ENCODE measurements around the gene FASTKD2. TPM values are rescaled to one million over a fixed set of nuclear protein-coding genes. Genes with fewer than 3 reads are reported as not detected.

Gene FASTKD2
- total and polyA plus RNA-seq, 2 of the 4 experiments (the other 2 are of a cell fraction), result 17.6 to 50.4 TPM

DNA sequence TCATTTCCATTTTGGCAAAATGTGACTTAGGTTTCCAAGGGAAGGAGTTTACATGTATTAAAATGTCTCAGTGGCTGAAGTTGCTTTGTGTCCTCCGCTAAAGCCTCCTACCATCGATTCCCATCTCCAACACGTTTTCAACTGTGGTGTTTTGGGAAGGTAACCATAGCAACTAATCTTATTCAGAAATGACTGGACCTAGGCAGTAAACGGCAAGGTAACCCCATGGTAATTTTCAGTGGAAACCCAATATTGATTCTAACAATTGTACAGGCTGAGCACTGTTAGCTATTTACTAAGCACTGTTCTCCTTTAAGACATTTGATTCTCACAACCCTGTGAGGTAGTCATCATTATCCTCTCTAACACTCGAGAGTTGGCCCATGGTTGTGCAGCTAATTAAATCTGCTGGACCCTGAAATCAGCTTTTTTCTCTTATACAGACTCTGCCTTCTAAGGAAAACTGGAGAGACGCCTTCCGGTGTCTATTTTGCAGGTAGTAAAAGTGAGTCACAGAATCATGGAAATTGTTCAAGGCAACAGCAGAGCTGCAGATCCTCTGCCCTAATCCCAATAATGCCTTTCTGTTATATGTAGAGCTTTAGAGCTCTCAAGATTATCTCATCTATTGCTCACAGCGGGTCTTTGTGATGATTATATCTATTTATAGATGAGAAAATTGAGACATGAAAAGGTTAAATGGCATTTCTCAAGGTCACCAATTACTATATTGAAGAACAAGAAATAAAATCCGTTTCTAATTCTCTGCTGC is 36.2 kb downstream of the FASTKD2 start:
- no peak overlapping the region for H2BK5ac ChIP-seq (ENCODE audit: low read depth, low read length, poor library complexity, severe bottlenecking)
- no peak overlapping the region for H3K23ac ChIP-seq (ENCODE audit: low read depth, low read length)
- no peak overlapping the region for H2BK15ac ChIP-seq (ENCODE audit: low read depth, low read length)
- no peak overlapping the region for H4K91ac ChIP-seq (ENCODE audit: insufficient read depth, low read depth, low read length)
- H3K56ac ChIP-seq (ENCODE audit: extremely low read depth, insufficient read depth, low read length), result no peak overlapping the region
- H2BK120ac ChIP-seq (ENCODE audit: low read depth, low read length), result no peak overlapping the region
- H4K8ac ChIP-seq (ENCODE audit: low read depth in 2 of 2, low read length in 2 of 2), result no peak overlapping the region
- no peak overlapping the region for H2AK9ac ChIP-seq (replicated peaks; ENCODE audit: low read depth, low read length, poor library complexity)
- no peaks in the 10 kb centered on the region for H4K20me1 ChIP-seq (ENCODE audit: insufficient read depth, low read length)
- intact Hi-C loops (cut with micrococcal nuclease) (loop anchor here (2.0 to 10.0 kb wide), 2 partner anchors 179 to 943 kb away; no protein-coding TSS in a partner anchor), in situ Hi-C loops (cut with MboI; ENCODE audit: low sequenced_read_pairs) (no loop called here), dilution Hi-C loops (cut with HindIII; ENCODE audit: low sequenced_read_pairs, unreplicated experiment) (no loop called here)
- no peak overlapping the region for H3K4ac ChIP-seq (ENCODE audit: low read depth, low read length)
- no peak overlapping the region for H3K4me3 ChIP-seq (ENCODE audit: insufficient read depth, low read depth, low read length)
- BruUV-seq (replicated peaks), result no TSS peak
- POLR2A ChIA-PET (ENCODE audit: unreplicated experiment), result no interaction called here
- H2AK5ac ChIP-seq (ENCODE audit: low read depth, low read length), result no peak overlapping the region
- H3K9me1 ChIP-seq (ENCODE audit: insufficient read depth, low read length), result no peaks in the 10 kb centered on the region
- no peak overlapping the region for H3K4me2 ChIP-seq (ENCODE audit: low read depth, low read length)
- no peaks in the 10 kb centered on the region for H3K9me3 ChIP-seq (ENCODE audit: control insufficient read depth, insufficient read depth, low read length)
- H4K5ac ChIP-seq (ENCODE audit: low read depth, low read length), result no peak overlapping the region
- ATAC-seq (ENCODE audit: low read depth), result no peak
- H2BK20ac ChIP-seq (ENCODE audit: low read depth, low read length), result no peak overlapping the region
- TF ChIP-seq CHD1 (IDR thresholded peaks at IDR 0.05; ENCODE audit: low read depth, low read length), result no peak
- no CpG with 5 or more reads among the region's 9 CpGs for WGBS, 2 experiments (ENCODE audit: extremely low coverage in 2 of 2, insufficient read length in 1 of 2)
- no peaks in the 10 kb centered on the region; the same call in 1 of the 2 replicates for H3K36me3 ChIP-seq (ENCODE audit: control insufficient read depth, insufficient read depth, low read length)
- H3K27me3 ChIP-seq (ENCODE audit: control insufficient read depth, insufficient read depth, low read length), result no peaks in the 10 kb centered on the region
- H3K18ac ChIP-seq (ENCODE audit: low read depth, low read length), result no peak overlapping the region
- H3K27ac ChIP-seq (ENCODE audit: insufficient read depth, low read length), result no peak overlapping the region
- no peak overlapping the region for H3K14ac ChIP-seq (replicated peaks; ENCODE audit: low read depth, low read length)
- H2AFZ ChIP-seq (replicated peaks; ENCODE audit: low read length, poor library complexity), result no peak overlapping the region
- no peak for DNase-seq
- no peaks in the 10 kb centered on the region for H3K79me1 ChIP-seq (ENCODE audit: low read depth in 1 of 2, low read length in 2 of 2)
- no peaks in the 10 kb centered on the region for H3K4me1 ChIP-seq (ENCODE audit: control insufficient read depth, insufficient read depth, low read length)
- H3K9ac ChIP-seq (ENCODE audit: low read depth, low read length), result no peak overlapping the region
- CTCF ChIA-PET, result interaction anchor here (0.6 to 2.5 kb wide), 5 partner anchors 11 to 1069 kb away, joined by 3 to 15 read pairs (median 3); no protein-coding TSS in a partner anchor
